GM11168 (cell line): ENCODE results near the gene LDB2.

Source experiments
- in situ Hi-C: fragments of 300-500 bp; cut with MboI; formaldehyde crosslinking; loops from one replicate; pipeline ENCODE4 v1.12.0; 2022; ENCODE audit warnings: low sequenced_read_pairs; ENCODE audit not compliant: unreplicated experiment

Gene LDB2

GRCh38 chr4:16887887-16888286 is 10.6 kb downstream of the LDB2 start:
- in situ Hi-C loops: no loop called here

GRCh38 chr4:16884673-16885460 is 13.6 kb downstream of the LDB2 start:
- in situ Hi-C loops: no loop called here

GRCh38 chr4:16883806-16884205 is 14.6 kb downstream of the LDB2 start:
- in situ Hi-C loops: no loop called here

- in situ Hi-C loops: no loop called here
Observed at GRCh38 chr4:16881151-16881884, 17.1 kb downstream of the LDB2 start.

- in situ Hi-C loops: no loop called here
Observed at GRCh38 chr4:16875487-16875886, 23.0 kb downstream of the LDB2 start.

GRCh38 chr4:16869594-16870245 is 28.7 kb downstream of the LDB2 start:
- in situ Hi-C loops: no loop called here

DNA sequence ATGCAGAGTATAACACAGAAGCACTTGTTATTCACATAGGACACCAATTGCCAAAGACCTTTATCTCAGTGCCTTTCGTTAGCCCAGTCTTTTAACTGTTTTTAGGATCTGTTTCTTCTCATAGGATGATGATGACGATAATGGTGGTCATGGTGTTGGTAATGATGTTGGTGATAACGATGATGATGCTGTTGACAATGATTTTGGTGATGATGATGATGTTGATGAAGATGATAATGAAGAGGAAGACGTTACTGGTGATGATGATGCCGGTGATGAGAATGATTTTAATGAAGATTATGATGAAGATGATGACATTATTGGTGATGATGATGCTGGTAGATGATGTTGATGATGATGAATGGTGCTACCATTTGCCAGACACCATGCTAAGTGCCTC is 29.8 kb downstream of the LDB2 start:
- in situ Hi-C loops: no loop called here

DNA sequence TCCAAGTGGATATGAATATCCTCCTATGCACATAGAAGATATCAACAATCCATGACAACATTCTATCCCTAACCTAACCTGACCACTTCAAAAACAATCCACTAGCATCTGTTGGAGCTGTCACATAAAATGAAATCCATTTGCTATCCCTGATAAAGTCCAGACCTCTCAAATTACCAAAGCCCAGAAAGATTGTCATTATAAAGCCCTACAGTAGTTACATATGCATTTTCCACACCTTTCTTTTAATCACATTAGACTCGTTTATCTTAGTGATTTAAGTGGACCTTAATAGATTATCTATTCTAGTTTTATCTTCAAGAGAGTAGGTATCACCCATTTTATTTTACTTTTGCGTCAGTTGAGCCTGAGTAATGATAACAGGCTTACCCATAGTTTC is 30.6 kb downstream of the LDB2 start:
- in situ Hi-C loops: no loop called here

GRCh38 chr4:16866974-16867373 is 31.5 kb downstream of the LDB2 start:
- in situ Hi-C loops: no loop called here

DNA sequence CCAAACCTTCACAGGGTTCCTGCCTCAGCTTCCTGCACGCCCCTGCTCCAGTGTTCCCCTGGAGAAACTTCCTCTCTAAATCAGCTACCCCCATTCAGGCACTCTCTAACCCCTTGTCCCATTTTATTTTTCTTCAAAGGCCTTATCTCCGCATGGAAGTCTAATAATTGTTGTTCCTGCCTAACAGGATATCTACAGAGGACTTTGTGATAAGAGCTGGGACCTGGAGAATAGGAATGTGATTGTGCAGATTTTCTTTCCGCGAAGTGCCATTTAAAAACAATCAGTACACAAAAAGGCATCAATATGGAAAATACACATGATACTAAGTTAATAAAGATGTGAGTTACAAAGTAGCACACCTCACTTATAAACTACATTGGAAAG is 32.6 kb downstream of the LDB2 start:
- in situ Hi-C loops: no loop called here

DNA sequence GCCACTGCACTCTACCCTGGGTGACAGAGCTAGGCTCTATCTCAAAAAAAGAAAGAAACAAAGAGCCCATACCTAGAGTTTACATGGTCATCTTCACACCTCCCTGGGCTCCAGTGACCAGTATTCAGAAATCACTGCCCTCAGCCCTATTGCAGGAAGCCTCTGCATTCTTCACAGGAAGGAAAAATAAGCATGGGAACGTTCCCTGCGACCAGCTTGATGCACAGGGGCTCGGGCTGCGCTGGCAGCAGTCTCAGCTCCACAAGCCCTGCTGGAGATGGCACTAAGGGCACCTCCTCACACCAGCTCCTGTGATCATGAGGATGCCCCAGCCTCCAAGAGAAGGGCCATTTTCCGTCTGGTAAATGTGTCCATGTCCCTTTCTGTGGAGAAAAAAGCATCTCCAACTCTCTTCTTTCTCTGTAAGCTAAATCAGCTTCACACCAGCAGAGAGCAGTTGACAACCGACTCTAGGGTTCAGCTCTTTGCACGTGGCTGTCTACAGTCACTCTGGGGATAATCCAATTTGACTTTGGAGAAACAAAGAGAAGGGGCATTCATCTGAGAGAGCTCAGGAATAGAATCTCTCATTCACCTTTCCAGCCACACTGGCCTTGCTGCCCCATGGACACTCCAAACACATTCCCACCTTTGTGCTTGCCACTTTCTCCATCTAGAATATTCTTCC is 33.1 kb downstream of the LDB2 start:
- in situ Hi-C loops: no loop called here

GRCh38 chr4:16864199-16864598 is 34.2 kb downstream of the LDB2 start:
- in situ Hi-C loops: no loop called here

GRCh38 chr4:16862697-16863096 is 35.7 kb downstream of the LDB2 start:
- in situ Hi-C loops: no loop called here

DNA sequence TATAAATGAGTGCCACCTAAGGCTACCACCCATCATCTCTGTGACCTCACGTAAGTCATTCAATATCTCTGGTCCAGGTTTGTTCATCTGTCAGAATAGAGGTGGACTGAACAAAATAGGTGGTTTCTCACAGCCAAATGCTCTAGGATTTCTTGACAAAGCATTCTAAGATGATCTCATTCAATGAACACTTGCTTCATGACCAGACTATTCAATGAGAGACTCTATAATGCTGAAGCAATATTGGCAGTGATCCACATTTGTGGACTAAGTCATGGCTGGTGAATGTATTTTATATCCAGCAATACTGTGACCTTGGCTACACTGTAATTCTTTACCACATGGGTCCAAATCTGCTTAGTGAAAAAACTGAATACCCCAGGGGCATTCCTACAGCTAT is 37.9 kb downstream of the LDB2 start:
- in situ Hi-C loops: no loop called here

- in situ Hi-C loops: no loop called here
Observed at GRCh38 chr4:16859031-16859430, 39.4 kb downstream of the LDB2 start.

- in situ Hi-C loops: no loop called here
Observed at GRCh38 chr4:16858275-16858752, 40.1 kb downstream of the LDB2 start.

DNA sequence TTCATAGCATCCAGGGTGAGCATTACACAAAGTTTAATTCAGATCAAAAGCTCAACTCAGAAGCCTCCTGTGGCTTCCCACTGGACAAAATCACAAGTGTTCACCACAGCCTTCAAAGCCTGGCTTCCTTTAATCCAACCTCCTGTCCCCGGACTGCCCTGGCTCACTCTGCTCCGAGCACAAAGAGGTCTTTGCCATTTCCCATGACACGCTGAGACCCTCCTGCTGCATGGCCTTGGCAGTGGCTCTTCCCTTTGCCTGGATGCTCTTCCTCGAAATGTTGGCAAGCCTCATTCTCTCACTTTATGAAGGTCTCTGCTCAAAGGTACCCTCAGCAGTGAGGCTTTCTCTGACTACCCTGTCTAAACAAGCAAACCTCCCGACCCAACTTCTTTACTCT is 41.0 kb downstream of the LDB2 start:
- in situ Hi-C loops: no loop called here

DNA sequence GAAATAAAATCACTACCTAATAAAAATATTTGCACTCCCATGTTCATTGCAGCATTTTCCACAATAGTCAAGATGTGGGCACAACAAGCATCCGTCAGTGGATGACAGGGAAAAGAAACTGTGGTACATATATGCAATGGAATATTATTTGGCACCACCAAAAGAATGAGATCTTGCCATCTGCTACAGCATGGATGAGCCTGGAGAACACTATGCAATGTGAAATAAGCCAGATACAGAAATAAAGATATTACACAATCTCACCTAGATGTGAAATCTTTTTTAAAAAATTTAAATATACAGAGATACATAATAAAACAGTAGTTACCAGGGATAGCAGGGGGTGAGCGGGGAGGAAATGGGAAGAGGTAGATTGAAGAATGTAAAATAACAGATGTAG is 44.8 kb downstream of the LDB2 start:
- in situ Hi-C loops: no loop called here

DNA sequence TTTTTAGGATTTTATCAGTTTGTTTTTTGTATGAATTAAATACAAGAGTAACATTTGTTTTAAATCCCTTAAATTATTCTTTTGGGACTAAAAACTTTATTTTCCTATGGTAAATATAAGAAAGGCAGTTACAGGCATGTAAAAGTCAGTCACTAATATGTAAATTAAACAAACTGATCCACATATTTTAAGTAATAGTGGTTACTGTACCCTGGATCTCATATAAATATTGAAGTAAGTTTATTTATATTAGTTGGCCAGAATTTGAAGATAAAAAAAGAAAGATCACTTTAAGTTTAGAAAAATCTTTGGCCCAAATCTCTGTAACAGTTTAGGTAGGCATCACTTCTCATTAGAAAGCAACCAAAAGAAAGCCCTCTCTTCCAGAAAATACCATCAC is 45.8 kb downstream of the LDB2 start:
- in situ Hi-C loops: no loop called here

GRCh38 chr4:16852228-16852627 is 46.2 kb downstream of the LDB2 start:
- in situ Hi-C loops: no loop called here
